ENCODE measurements around the gene SLC34A1. TPM values are rescaled to one million over a fixed set of nuclear protein-coding genes. Genes with fewer than 3 reads are reported as not detected.

Gene SLC34A1
- total RNA-seq, 1 experiment from 2014 or later = not detected

GRCh38 chr5:177446200-177447065, 62.2 kb downstream of the SLC34A1 start, which contains the start of gene PRR7:
Gene PRR7 (plus strand): TSS chr5:177446814. CDS start chr5:177455068, 8,254 bp downstream.
- peak; percentile 69 for DNase-seq (ENCODE audit: low read depth)

GRCh38 chr5:177447066-177447610, 62.9 kb downstream of the SLC34A1 start:
- DNase-seq (ENCODE audit: low read depth) = peak; percentile 61

- DNase-seq (ENCODE audit: low read depth) = peak; percentile 96
Measured at GRCh38 chr5:177447611-177448243, 63.5 kb downstream of the SLC34A1 start.

Other genes with a start within 250 kb of the SLC34A1 start
- gene RAB24, start 80.7 kb upstream of the SLC34A1 start, total RNA-seq (2014; rRNA removed; shearing (Covaris generic)) = 10.3 and 15.1 TPM in 2 replicates
- gene PRELID1, start 80.6 kb upstream of the SLC34A1 start, total RNA-seq (2014; rRNA removed; shearing (Covaris generic)) = 256 and 386 TPM in 2 replicates
- gene MXD3, start 72.5 kb upstream of the SLC34A1 start, total RNA-seq (2014; rRNA removed; shearing (Covaris generic)) = 50.6 and 72.9 TPM in 2 replicates
- gene LMAN2, start 32.8 kb upstream of the SLC34A1 start, total RNA-seq (2014; rRNA removed; shearing (Covaris generic)) = 273 and 306 TPM in 2 replicates
- gene RGS14, start 26.5 kb upstream of the SLC34A1 start, total RNA-seq (2014; rRNA removed; shearing (Covaris generic)) = 4.6 and 10.2 TPM in 2 replicates
- not detected in 2 replicates for gene PFN3, start 16.2 kb downstream of the SLC34A1 start, total RNA-seq (2014; rRNA removed; shearing (Covaris generic))
- gene F12, start 25.1 kb downstream of the SLC34A1 start, total RNA-seq (2014; rRNA removed; shearing (Covaris generic)) = 0.12 and 0.59 TPM in 2 replicates
- gene GRK6, start 42.2 kb downstream of the SLC34A1 start, total RNA-seq (2014; rRNA removed; shearing (Covaris generic)) = 26.9 and 27.4 TPM in 2 replicates
- 13.9 and 20.8 TPM in 2 replicates for gene PRR7, start 62.4 kb downstream of the SLC34A1 start, total RNA-seq (2014; rRNA removed; shearing (Covaris generic))
- 29.7 and 39.5 TPM in 2 replicates for gene DBN1, start 89.2 kb downstream of the SLC34A1 start, total RNA-seq (2014; rRNA removed; shearing (Covaris generic))
- gene PDLIM7, start 113.2 kb downstream of the SLC34A1 start, total RNA-seq (2014; rRNA removed; shearing (Covaris generic)) = 88.4 and 93.8 TPM in 2 replicates
- gene DOK3, start 125.4 kb downstream of the SLC34A1 start, total RNA-seq (2014; rRNA removed; shearing (Covaris generic)) = 0.49 TPM in 1 of 2 replicates, not detected in the other
- 74.2 and 87.6 TPM in 2 replicates for gene DDX41, start 132.5 kb downstream of the SLC34A1 start, total RNA-seq (2014; rRNA removed; shearing (Covaris generic))
- gene FAM193B, start 170.1 kb downstream of the SLC34A1 start, total RNA-seq (2014; rRNA removed; shearing (Covaris generic)) = 11.6 and 11.8 TPM in 2 replicates
- 62.2 and 104 TPM in 2 replicates for gene TMED9, start 207.8 kb downstream of the SLC34A1 start, total RNA-seq (2014; rRNA removed; shearing (Covaris generic))
- 12.6 and 17.7 TPM in 2 replicates for gene B4GALT7, start 215.7 kb downstream of the SLC34A1 start, total RNA-seq (2014; rRNA removed; shearing (Covaris generic))